HFFc6 (cell line): Measurements from ENCODE around the gene TBC1D5. TPM values are rescaled to one million over a fixed set of nuclear protein-coding genes. Genes with fewer than 3 reads are reported as not detected.

ENCODE experiments used
- DNase-seq: peaks from one replicate; pipeline ENCODE4 v3.0.0-alpha.2; 2018
- H3K27ac Mint-ChIP-seq: 2 replicates; pipeline ENCODE4 v1.8.0; 2020; ENCODE audit warnings: mild to moderate bottlenecking, mixed read lengths
- H3K27me3 Mint-ChIP-seq: 2 replicates; pipeline ENCODE4 v1.8.0; 2021; ENCODE audit warnings: mild to moderate bottlenecking, moderate library complexity, mixed read lengths; ENCODE audit not compliant: insufficient read depth
- H3K36me3 Mint-ChIP-seq: 2 replicates; pipeline ENCODE4 v1.8.0; 2021; ENCODE audit warnings: low read depth, mixed read lengths
- H3K4me1 Mint-ChIP-seq: 2 replicates; pipeline ENCODE4 v1.8.0; 2020; ENCODE audit warnings: low read depth, mixed read lengths
- H3K4me3 Mint-ChIP-seq: 2 replicates; pipeline ENCODE4 v1.8.0; 2020; ENCODE audit warnings: mild to moderate bottlenecking, moderate library complexity, mixed read lengths
- H3K9me3 Mint-ChIP-seq: 2 replicates; pipeline ENCODE4 v1.8.0; 2020; ENCODE audit warnings: mild to moderate bottlenecking, mixed read lengths
- CTCF ChIP-seq: fragments of 200-600 bp; sonication (generic); IDR thresholded peaks from 2 replicates; pipeline ENCODE4 v1.5.0; 2021; ENCODE audit warnings: antibody characterized with exemption, mild to moderate bottlenecking
- total RNA-seq, 6 experiments: library from RNA; stranded (reverse); fragmentation: NEBNext Ultra II Directional; extraction: Animal tissue kit (Norgen Biotek cat#: 25700); gene quantifications; 2 replicates in 1 of 6; 3 replicates in 5 of 6; pipeline ENCODE4 v1.2.3, GENCODE V29; 2021

TBC1D5 gene
- total RNA-seq, 6 experiments from 2014 or later = 37.2 to 46.0 (median 40.1) TPM

GRCh38 chr3:17156864-17157263, 585.6 kb downstream of the TBC1D5 start:
- H3K27me3 Mint-ChIP-seq = no peaks in the 10 kb centered on the region; the same call in 1 of the 2 replicates
- 0 out of 2 replicates have a peak, but pooled peaks cover 6% of the 10 kb centered on the region for H3K9me3 Mint-ChIP-seq
- no peak overlapping the region for H3K27ac Mint-ChIP-seq
- H3K4me1 Mint-ChIP-seq = peaks cover 24% of the 10 kb centered on the region
- H3K36me3 Mint-ChIP-seq = peaks cover 34% of the 10 kb centered on the region
- H3K4me3 Mint-ChIP-seq = no peak overlapping the region
- TF ChIP-seq CTCF = no peak
- no peak for DNase-seq

GRCh38 chr3:17155951-17156350, 586.5 kb downstream of the TBC1D5 start:
- H3K36me3 Mint-ChIP-seq = peaks cover 33% of the 10 kb centered on the region
- H3K27ac Mint-ChIP-seq = no peak overlapping the region
- H3K9me3 Mint-ChIP-seq = 0 out of 2 replicates have a peak, but pooled peaks cover 6% of the 10 kb centered on the region
- DNase-seq = no peak
- TF ChIP-seq CTCF = no peak
- no peak overlapping the region for H3K4me3 Mint-ChIP-seq
- peaks cover 24% of the 10 kb centered on the region for H3K4me1 Mint-ChIP-seq
- no peaks in the 10 kb centered on the region; the same call in 1 of the 2 replicates for H3K27me3 Mint-ChIP-seq

- no peak overlapping the region for H3K4me3 Mint-ChIP-seq
- peaks cover 9% of the 10 kb centered on the region; the same call in 1 of the 2 replicates for H3K9me3 Mint-ChIP-seq
- TF ChIP-seq CTCF = no peak
- peaks cover 24% of the 10 kb centered on the region for H3K4me1 Mint-ChIP-seq
- no peak overlapping the region for H3K27ac Mint-ChIP-seq
- no peaks in the 10 kb centered on the region; the same call in 1 of the 2 replicates for H3K27me3 Mint-ChIP-seq
- no peak for DNase-seq
- peaks cover 25% of the 10 kb centered on the region for H3K36me3 Mint-ChIP-seq
These were observed 587.5 kb downstream of the TBC1D5 start for GRCh38 chr3:17154941-17155340.

DNA sequence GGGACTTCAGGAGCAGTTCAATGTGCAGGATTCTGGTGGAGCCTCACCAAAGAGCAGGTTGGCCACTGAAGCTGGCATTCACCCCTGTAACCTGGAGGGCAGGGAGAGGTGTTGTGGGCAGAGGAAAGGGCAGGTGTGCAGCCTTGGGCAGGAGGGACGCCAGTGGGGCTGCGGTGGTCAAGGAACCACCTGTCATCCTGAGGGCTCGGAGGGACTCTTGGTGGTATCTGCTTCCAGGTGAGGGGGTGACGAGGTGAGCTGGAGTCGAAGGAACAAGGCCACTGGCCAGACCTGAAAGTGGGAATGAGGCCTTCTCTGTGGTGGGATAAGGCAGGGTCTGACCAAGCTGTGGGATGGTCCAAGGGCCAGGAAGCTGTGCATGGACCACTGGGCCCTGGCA, 588.2 kb downstream of the TBC1D5 start:
- Mint-ChIP-seq H3K4me1 (peaks cover 20% of the 10 kb centered on the region), H3K9me3 (peaks cover 9% of the 10 kb centered on the region; the same call in 1 of the 2 replicates), H3K27ac (no peak overlapping the region), H3K36me3 (peaks cover 25% of the 10 kb centered on the region), H3K4me3 (no peak overlapping the region), H3K27me3 (no peaks in the 10 kb centered on the region; the same call in 1 of the 2 replicates)
- TF ChIP-seq CTCF = no peak
- no peak for DNase-seq

DNA sequence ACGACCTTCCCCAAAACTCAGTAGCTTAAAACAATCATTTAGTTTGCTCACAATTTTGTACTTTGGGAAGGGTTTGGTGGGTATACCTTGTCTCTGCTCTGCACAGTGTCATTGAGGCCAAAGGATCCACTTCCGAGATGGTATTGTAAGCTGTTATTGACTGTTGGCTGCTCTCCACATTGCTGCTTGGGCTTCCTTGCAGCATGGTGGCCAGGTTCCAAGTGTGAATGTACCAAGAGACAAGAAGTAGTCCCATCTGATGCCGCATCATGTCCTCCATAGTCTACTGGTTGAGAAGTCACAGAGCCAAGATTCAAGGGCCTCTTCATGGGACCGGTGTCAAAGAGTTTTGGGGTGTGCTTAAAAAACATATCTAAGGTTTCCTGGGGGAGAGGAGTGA, 589.2 kb downstream of the TBC1D5 start:
- no peak for DNase-seq
- peaks cover 9% of the 10 kb centered on the region; the same call in 1 of the 2 replicates for H3K9me3 Mint-ChIP-seq
- H3K4me3 Mint-ChIP-seq = no peak overlapping the region
- peaks cover 10% of the 10 kb centered on the region for H3K4me1 Mint-ChIP-seq
- peaks cover 25% of the 10 kb centered on the region for H3K36me3 Mint-ChIP-seq
- H3K27me3 Mint-ChIP-seq = no peaks in the 10 kb centered on the region; the same call in 1 of the 2 replicates
- no peak overlapping the region for H3K27ac Mint-ChIP-seq
- no peak for TF ChIP-seq CTCF
